Measurements from ENCODE around the gene ZFR2.

The ZFR2 gene

DNA sequence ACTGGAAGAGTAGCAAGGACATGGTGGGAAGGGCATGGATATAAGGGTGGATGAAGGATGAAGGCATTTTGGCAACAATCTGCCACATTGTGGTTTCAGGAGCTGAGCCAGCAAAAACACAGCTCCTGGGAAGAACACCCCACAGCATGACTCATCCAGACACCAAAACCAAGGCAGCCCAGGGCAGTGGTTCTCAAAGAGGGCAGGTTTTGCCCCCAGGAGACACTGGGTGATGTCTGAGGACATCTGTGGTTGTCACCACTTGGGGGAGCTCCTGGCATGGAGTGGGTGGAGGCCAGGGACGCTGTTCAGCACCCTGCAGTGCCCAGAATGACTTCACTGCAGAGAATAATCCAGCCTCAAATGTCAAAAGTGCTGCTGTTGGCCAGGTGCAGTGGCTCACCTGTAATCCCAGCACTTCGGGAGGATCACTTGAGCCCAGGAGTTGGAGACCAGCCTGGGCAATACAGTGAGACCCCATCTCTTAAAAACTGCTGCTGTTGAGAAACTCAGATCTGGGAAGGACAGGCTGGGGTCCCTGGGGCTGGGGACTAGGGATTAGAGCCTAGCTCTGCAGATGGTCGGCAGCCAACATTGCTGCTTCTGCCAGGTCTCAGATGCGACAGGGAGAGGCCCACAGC lies 16.1 kb downstream of the ZFR2 start:
- H3K27ac ChIP-seq, result no peak overlapping the region
- peak; percentile 64 for TF ChIP-seq CTCF (conservative IDR thresholded peaks at IDR 0.05)

- no peak overlapping the region for H3K27ac ChIP-seq
- TF ChIP-seq CTCF (conservative IDR thresholded peaks at IDR 0.05), result no peak
Measured at GRCh38 chr19:3852177-3852511, 16.7 kb downstream of the ZFR2 start.

DNA sequence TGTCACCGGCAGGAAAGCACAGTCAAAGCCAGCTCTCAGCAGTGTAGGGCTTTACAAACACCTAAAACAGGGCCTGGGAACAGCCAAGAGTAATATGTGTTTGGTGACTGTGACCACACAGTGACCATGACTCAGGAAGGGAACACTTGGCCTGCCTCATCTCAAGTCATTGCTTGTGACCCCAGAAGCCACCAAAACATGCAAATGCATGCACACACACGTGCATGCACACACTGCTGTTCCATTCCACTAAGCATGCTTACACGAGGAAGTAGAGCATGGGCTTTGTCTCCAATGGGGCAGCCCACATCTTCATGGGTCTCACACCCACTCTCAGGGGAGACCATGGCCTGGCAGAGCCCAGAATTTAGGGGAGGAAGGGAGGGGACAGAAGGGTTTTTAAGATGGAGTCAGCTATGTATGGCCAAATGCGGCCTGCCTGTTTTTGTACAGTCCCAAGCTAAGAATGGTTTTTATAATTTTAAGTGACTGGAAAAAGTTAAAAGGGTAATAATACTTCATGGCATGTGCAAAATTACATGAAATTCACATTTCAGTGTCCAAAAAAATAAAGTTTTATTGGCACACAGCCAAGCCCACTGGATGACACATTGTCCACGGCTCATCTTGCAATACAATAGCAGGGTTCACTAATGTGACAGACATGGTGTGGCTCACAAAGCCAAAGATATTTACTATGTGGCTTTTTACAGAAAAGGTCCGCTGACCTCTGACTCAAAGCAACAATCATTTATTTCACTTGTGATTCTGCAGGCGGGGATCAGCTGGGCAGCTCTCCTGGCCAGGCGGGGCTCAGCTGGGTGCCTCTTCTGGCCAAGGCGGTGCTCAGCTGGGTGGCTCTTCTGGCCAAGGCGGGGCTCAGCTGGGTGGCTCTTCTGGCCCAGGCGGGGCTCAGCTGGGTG lies 17.3 kb downstream of the ZFR2 start:
- H3K27ac ChIP-seq, result no peak overlapping the region
- no peak for TF ChIP-seq CTCF (conservative IDR thresholded peaks at IDR 0.05)

GRCh38 chr19:3850320-3850972 lies 18.4 kb downstream of the ZFR2 start:
- no peak overlapping the region for H3K27ac ChIP-seq
- TF ChIP-seq CTCF (conservative IDR thresholded peaks at IDR 0.05), result no peak

DNA sequence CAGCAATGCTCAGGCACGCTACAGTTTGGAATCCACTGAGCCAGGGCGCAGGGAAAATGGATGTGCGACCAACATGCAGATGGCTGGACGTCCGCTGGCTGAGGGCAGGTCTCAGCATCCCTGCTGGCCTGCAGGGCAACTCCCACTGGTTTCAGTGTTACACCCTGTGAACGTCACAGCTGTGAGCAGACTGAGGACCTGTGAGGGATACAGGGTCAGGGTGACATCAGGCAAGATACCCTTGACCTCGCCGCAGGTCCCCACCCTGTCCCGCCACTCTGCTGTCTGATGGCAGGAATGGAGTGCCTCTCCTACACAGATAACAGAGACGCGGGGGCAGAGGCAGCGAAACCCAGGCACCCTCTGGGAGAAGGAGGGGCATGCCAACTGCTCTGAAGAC lies 19.1 kb downstream of the ZFR2 start:
- no peak overlapping the region for H3K27ac ChIP-seq
- no peak for TF ChIP-seq CTCF (conservative IDR thresholded peaks at IDR 0.05)

GRCh38 chr19:3849092-3849491 lies 19.7 kb downstream of the ZFR2 start:
- no peak overlapping the region for H3K27ac ChIP-seq
- peak; percentile 66 for TF ChIP-seq CTCF (conservative IDR thresholded peaks at IDR 0.05)

DNA sequence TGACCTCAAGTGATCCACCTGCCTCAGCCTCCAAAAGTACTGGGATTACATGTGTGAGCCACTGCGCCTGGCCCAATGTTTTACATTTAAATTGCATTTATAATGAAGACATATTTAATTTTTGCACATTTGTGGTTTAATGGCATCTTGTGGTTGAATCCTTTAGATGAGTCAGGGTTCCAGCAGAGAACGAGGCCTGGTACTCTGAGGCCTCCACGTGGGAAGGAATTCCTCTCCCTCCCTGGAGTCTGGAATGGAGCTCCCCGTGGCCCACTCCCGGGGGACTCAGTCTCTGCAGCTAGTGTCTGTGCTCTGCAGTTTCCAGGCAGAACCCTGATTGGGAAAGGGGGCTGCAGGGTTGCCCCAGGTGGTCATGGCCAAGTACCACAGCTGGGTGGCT lies 24.2 kb downstream of the ZFR2 start:
- no peak overlapping the region for H3K27ac ChIP-seq
- TF ChIP-seq CTCF (conservative IDR thresholded peaks at IDR 0.05), result no peak

Measured in VCaP (cell line).